Head of caudate nucleus (tissue), 42 donors: ENCODE results near the gene HFE.
"Not testable (repeated sequence)": the region's sequence is repeated elsewhere in the genome, so short reads cannot be mapped to it uniquely, and the experiment has no call there.

ENCODE experiments used
- DNase-seq, 42 donors: peaks; one replicate each; pipeline versions ENCODE4 v3.0.0 to v3.0.0-alpha.2; 2020 to 2021; ENCODE audit warnings: mixed read lengths in 7 of 42
- intact Hi-C: fragments of 100-400 bp; cut with DNase I; formaldehyde crosslinking; loops from one replicate; pipeline ENCODE4 v1.15.0; 2022

Gene HFE

DNA sequence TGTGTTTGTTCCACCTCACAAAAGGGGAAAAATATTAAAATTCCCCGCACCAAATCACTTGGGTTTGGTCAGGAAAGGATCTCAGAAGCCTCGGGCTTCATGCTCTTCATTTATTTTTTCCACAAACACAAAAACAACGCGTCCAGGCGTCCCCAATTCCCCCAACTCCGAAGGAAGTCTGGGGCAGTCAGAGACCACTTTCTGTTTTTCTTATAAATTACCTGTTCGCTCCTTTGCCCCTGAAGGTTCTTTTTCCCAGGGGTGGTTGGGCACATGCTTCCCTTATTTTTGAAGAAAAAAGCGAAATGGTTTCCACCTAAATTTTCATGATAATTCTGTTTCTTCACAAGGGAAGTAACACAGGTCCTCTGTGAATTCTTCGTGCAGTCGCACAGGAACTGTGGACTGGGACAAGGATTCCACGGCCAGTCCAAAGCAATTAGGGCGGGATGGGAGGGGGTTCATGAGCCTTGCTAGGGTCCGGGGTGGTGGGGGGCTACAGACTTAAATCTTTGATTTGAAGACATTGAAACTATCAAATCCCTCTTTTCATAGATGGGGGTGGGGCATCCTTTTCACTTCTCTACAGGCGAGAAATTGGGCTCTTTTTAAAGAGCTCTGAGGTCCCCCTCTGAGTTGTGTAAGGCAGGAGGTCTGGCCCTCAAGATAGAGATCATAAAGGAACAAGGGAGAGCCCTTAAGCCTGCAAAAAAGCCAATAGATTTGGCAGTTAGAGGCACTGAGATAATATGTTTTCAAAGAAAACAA lies 30.5 kb upstream of the HFE start:
- intact Hi-C loops, result no loop called here
- peak in 16 of 42 donors; percentile 10 to 52 (median 22) for DNase-seq

DNA sequence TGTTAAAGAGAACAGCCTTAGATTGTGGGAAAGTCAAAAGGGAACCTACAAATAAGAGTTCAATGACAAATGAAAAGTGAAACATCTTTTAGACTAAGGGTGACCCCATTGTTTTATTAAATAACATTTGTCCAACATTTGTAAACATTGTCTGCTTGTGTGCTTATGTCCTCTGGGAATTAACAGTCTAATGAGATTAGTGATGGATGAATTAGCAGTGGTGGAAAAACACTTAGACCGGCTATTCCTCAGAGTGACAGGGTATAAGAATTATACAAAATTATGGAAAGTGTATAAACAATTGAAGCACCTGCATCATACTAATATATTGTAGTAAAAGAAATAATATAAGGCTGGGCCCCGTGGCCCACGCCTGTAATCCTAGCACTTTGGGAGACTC lies 29.3 kb upstream of the HFE start:
- DNase-seq, result no peak
- intact Hi-C loops, result no loop called here

DNA sequence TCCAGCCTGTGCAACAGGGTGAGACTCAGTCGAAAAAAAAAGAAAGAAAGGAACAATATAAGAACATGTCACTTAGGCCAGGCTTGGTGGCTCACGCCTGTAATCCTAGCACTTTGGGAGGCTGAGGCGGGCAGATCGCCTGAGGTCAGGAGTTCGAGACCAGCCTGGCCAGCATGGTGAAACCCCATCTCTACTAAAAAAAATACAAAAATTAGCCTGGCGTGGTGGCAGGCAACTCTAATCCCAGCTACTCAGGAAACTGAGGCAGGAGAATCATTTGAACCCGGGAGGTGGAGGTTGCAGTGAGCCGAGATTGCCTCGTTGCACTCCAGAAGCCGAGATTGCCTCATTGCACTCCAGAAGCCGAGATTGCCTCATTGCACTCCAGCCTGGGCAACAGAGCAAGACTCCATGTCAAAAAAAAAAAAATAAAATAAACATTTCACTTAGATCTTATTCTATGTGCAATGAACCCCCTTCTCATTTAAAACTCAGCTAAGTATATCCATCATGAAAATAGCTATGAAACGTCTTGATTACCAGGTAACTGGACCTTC lies 28.7 kb upstream of the HFE start:
- DNase-seq, intact Hi-C loops: not testable (repeated sequence)

DNA sequence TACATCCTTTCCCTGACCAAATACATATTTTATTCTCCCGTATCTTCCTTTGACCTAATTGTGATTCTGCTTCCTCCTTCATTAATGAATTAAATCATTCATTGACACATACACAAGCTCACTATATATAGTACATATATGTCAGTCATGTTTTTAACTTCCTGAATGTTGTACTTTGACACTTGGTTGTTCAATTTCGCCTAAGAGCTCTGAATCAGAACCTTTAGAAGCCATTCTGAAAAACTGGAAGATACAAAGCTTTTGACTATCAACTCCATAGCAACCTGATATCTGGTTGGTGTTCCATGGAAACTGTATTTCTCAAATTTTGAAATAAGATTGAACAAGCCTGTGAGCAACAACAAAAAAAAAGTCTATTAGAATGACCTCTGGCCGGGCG lies 27.3 kb upstream of the HFE start:
- intact Hi-C loops, result no loop called here
- no peak for DNase-seq

DNA sequence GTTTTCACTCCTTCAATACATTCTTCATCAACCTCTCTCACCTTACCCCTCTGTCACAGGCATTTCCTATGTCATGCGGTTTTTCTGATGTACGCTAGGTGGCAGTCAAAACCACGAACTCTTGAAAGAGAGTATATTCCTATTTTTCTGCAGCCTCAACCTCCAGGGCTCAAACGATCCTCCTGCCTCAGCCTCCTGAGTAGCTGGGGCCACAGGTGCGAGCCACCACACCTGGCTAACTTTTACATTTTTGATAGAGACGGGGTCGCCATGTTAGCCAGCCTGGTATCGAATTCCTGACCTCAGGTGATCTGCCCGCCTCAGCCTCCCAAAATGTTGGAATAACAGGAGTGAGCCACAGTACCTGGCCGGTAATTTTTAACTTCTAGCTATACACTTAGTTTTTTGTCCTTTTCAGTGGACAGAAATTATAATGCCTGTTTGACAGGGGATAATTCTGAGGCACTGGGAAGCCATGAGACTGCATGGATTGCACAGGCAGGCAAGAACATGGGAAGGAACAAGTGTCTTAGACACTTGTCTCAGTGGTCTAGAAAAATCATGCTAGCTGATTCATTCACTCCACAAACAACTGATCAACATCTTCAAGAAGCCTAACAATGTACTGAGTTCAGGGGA lies 22.5 kb upstream of the HFE start:
- intact Hi-C loops, result loop anchor here (5.0 kb wide), 1 partner anchor 38 kb away; a partner anchor contains a TSS
- DNase-seq, result peak in 12 of 42 donors; percentile 3 to 57 (median 22)

DNA sequence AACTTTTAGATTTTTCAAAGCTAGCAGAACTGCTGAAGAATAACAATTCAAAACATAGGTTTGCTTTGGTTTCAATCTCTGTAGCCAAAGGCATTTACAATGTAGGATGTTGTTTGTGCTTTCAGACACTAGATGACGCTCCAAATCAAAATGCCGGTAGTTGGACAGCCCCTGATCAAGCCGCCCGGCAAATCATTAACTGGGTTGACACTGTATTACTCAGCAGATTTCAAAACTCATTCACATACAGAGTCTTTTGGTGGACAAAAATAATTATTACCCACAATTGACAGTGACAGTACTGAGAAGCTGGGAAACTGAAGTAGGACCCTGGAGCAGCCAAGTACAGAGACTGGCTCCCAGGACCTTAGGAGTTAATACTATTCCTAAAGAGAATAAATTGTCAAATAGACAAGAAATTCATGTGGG lies 21.3 kb upstream of the HFE start:
- peak in 34 of 42 donors; percentile 7 to 83 (median 57) for DNase-seq
- intact Hi-C loops, result loop anchor here (5.0 kb wide), 1 partner anchor 36 kb away; a partner anchor contains a TSS

DNA sequence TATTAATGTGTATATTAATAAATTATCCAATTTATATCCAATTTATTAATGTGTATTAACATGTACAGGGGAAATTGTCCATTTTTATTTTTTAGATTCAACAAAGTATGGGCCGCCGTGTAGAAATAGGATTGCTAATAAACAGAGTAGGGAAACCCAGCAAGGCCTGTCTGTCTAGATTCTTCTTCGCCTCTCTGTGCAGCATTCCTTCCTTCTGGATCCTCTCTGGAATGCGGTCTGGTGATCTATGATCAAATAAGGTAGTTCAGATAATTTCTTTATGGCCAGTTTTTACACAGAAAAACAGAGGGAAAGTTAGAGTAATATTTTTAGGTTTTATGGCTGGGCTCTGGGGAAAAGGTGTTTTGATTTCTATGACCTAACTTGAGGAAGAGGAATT lies 19.9 kb upstream of the HFE start:
- intact Hi-C loops, result loop anchor here (5.0 kb wide), 1 partner anchor 35 kb away; a partner anchor contains a TSS
- no peak for DNase-seq

DNA sequence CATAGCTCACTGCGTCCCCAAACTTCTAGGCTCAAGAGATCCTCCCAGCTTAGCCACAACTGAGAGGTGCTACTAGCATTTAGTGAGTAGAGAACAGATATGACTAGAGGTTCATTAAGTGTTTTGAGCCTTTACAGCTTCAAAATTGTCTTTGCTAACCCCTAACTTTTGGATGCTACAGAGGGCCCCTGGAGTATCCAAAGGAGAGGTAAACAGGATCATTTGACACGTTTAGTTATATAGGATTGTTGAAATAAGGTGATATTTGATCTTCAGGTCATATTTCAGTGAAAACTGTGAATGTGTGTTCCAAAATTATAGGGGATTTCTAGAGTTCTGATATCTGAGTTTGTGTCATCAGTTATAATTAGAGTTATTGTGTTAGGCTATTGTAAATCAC lies 19.2 kb upstream of the HFE start:
- no peak for DNase-seq
- intact Hi-C loops, result loop anchor here (5.0 kb wide), 1 partner anchor 34 kb away; a partner anchor contains a TSS

DNA sequence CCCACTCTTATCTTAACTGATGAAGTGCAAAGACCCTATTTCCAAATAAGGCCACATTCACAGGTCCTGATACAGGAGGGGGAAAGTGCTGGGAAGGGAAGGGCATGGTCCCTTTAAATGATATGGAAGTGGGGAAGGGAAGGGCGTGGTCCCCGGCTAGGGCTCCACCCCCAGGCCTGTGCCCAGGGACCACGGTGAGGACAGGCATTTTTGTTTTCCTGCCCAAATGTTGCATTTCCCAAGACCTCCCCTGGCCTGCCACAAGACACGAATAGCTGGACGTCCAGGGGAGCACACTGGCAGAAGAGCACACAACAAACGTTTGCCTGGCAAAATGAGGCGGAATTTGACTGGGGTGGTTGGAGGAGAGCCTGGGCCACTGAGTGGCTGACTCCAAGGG lies 16.1 kb upstream of the HFE start:
- DNase-seq, result no peak
- intact Hi-C loops, result no loop called here

DNA sequence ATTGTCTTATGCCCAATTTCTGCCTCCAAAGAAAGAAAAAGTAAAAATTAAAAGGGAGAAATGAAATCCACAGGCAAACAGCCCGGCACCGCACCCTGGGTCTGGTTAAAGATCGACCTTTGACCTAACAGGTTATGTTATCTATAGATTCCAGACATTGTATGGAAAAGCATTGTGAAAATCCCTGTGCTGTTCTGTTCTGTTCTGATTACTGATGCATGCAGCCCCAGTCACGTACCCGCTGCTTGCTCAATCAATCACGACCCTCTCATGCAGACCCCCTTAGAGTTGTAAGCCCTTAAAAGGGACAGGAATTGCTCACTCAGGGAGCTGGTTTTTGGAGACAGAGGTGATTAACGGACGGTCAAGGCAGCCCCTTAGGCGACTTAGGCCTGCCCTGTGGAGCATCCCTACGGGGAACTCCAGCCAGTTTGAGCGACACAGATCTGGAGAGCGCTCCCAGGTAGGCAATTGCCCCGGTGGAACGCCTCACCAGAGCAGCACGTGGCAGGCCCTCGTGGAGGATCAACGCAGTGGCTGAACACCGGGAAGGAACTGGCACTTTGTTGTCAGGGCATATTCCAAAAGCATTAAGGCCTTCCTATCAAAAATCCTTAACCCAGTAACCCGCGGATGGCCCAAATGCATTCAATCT lies 12.0 kb upstream of the HFE start:
- intact Hi-C loops, result no loop called here

DNA sequence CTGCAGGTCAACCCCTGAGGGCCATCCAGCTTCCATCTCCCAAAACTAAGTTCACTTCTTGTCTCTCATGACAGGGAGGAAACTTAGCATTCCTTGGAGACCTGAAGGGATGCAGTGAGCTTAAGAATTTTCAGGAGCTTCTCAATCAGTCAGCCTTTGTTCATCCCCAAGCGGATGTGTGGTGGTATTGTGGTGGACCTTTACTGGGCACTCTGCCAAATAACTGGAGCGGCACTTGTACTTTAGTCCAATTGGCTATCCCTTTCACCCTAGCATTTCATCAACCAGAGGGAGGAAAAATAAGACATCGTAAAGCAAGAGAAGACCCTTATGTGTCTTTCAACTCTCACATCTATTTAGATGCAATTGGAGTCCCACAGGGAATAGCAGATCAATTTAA lies 9.2 kb upstream of the HFE start:
- intact Hi-C loops, result not testable (repeated sequence)

More for the DNA sequence above, 12.0 kb upstream of the HFE start:
- no peak for DNase-seq

DNA sequence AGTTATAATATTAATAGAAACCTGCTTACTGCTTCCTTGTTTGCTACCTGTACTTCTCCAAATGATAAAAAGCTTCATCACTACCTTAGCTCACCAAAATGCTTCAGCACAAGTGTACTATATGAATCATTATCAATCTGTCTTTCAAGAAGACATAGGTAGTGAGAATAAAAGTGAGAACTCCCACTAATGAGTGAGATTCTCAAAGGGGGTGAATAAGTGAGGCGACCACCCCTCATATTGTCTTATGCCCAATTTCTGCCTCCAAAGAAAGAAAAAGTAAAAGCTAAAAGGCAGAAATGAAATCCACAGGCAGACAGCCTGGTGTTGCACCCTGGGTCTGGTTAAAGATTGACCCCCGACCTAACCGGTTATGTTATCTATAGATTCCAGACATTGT lies 6.1 kb upstream of the HFE start:
- intact Hi-C loops, DNase-seq: not testable (repeated sequence)

More for the DNA sequence above, 9.2 kb upstream of the HFE start:
- DNase-seq, result not testable (repeated sequence)

DNA sequence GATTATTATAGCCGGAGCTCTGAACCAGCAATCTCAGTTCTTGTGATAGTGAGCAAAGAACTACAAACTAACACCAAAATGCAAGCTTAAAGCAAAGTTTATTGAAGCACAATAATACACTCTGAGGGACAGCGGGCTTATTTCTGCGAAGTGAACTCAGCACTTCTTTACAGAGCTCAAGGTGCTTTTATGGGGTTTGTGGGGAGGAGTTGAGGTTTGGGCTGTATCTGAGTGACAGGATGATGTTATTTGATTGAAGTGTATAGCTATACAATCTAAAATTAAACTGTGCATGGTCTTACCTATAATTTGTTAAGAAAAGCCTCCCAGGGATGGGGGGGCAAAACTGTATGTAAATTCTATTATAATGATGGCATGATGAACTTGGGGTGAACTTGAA lies 1.0 kb upstream of the HFE start:
- intact Hi-C loops, result no loop called here
- no peak for DNase-seq

DNA sequence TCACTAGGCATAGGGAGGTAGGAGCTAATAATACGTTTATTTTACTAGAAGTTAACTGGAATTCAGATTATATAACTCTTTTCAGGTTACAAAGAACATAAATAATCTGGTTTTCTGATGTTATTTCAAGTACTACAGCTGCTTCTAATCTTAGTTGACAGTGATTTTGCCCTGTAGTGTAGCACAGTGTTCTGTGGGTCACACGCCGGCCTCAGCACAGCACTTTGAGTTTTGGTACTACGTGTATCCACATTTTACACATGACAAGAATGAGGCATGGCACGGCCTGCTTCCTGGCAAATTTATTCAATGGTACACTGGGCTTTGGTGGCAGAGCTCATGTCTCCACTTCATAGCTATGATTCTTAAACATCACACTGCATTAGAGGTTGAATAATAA lies 1.1 kb downstream of the HFE start:
- no peak for DNase-seq
- intact Hi-C loops, result no loop called here

DNA sequence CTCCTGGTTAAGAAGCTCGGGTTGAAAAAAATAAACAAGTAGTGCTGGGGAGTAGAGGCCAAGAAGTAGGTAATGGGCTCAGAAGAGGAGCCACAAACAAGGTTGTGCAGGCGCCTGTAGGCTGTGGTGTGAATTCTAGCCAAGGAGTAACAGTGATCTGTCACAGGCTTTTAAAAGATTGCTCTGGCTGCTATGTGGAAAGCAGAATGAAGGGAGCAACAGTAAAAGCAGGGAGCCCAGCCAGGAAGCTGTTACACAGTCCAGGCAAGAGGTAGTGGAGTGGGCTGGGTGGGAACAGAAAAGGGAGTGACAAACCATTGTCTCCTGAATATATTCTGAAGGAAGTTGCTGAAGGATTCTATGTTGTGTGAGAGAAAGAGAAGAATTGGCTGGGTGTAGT lies 2.0 kb downstream of the HFE start:
- DNase-seq, result no peak

DNA sequence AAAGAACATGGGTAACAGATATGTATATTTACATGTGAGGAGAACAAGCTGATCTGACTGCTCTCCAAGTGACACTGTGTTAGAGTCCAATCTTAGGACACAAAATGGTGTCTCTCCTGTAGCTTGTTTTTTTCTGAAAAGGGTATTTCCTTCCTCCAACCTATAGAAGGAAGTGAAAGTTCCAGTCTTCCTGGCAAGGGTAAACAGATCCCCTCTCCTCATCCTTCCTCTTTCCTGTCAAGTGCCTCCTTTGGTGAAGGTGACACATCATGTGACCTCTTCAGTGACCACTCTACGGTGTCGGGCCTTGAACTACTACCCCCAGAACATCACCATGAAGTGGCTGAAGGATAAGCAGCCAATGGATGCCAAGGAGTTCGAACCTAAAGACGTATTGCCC lies 5.2 kb downstream of the HFE start:
- no peak for DNase-seq
- intact Hi-C loops, result no loop called here

More for the DNA sequence above, 2.0 kb downstream of the HFE start:
- intact Hi-C loops, result no loop called here

DNA sequence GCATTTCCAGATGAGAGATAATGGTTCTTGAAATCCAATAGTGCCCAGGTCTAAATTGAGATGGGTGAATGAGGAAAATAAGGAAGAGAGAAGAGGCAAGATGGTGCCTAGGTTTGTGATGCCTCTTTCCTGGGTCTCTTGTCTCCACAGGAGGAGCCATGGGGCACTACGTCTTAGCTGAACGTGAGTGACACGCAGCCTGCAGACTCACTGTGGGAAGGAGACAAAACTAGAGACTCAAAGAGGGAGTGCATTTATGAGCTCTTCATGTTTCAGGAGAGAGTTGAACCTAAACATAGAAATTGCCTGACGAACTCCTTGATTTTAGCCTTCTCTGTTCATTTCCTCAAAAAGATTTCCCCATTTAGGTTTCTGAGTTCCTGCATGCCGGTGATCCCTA lies 6.8 kb downstream of the HFE start:
- intact Hi-C loops, result no loop called here
- DNase-seq, result no peak

DNA sequence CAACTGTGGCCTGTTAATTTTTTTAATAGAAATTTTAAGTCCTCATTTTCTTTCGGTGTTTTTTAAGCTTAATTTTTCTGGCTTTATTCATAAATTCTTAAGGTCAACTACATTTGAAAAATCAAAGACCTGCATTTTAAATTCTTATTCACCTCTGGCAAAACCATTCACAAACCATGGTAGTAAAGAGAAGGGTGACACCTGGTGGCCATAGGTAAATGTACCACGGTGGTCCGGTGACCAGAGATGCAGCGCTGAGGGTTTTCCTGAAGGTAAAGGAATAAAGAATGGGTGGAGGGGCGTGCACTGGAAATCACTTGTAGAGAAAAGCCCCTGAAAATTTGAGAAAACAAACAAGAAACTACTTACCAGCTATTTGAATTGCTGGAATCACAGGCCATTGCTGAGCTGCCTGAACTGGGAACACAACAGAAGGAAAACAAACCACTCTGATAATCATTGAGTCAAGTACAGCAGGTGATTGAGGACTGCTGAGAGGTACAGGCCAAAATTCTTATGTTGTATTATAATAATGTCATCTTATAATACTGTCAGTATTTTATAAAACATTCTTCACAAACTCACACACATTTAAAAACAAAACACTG lies 10.1 kb downstream of the HFE start:
- DNase-seq, result peak; percentile 16 to 88 (median 71)
- intact Hi-C loops, result no loop called here

DNA sequence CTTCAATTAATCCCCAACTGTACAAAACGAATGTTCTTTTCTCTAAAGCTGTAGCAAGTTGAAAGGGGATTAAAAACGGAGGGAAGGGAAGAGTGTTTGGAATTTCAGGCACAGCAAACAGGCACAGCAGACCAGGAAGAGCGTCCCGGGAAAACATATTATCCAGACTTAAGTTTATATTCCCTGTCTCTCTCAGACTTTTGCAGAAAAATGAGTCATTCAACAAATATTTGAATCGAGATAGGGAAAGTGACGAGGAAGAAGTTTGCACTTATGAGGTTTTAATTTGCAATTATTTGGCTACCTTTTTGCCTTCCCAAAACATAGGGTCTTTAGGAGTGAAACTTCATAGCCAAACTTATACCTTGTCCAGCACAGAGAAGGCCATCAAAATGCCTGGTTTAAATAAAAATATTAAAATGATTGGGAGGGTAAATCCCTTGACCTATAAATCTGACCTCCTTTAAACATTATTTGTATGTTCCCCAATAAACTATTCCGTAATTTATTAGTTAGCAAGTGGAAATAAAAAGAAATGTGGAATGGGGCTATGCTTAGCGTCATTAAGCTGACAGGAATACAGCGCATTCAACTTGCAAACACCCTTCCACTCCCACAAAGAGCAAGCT lies 16.0 kb downstream of the HFE start:
- peak in 1 of 42 donors; percentile 53 for DNase-seq
- intact Hi-C loops, result loop anchor here (2.0 to 5.0 kb wide), 2 partner anchors 18 to 36 kb away; no protein-coding TSS in a partner anchor
